ENCODE data around the gene BCL7A.
A peak's percentile ranks its signal among the peaks of the same experiment; 100 is the strongest.

The BCL7A gene

DNA sequence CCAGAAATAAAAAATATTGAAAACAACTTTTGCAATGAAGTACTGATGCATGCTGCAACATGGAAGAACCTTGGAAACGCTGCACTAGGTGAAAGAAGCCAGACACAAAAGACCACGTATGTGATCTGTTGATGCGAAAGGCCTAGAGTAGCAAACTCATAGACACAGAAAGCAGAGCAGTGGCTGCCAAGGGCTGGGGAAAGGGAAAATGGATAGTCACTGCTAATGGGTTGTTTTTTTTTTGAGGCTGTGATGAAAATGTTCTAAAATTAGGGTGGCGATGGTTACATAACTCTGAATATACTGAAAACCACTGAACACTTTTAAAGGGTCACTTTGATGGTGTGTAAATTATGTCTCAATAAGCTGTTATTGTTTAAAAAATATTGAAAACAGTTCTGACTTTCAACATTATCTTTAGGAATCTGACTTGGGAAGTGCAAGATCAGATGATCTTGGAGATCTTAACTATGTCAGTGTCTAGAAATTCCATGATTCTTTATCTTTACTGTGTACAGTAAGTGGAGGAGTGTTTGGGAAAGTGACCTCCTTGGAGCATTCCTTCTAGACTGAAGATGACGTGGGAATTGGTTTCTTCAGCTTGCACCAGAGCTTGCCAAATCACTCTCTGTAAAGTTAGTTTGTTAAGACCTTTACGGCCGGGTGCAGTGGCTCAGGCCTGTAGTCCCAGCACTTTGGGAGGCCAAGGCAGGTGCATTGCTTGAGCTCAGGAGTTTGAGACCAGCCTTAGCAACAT lies 69.3 kb downstream of the BCL7A start:
- H3K4me1 ChIP-seq: peaks cover 38% of the 10 kb centered on the region
- TF ChIP-seq, protein P1, sequence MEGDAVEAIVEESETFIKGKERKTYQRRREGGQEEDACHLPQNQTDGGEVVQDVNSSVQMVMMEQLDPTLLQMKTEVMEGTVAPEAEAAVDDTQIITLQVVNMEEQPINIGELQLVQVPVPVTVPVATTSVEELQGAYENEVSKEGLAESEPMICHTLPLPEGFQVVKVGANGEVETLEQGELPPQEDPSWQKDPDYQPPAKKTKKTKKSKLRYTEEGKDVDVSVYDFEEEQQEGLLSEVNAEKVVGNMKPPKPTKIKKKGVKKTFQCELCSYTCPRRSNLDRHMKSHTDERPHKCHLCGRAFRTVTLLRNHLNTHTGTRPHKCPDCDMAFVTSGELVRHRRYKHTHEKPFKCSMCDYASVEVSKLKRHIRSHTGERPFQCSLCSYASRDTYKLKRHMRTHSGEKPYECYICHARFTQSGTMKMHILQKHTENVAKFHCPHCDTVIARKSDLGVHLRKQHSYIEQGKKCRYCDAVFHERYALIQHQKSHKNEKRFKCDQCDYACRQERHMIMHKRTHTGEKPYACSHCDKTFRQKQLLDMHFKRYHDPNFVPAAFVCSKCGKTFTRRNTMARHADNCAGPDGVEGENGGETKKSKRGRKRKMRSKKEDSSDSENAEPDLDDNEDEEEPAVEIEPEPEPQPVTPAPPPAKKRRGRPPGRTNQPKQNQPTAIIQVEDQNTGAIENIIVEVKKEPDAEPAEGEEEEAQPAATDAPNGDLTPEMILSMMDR (IDR thresholded peaks at IDR 0.05): no peak
- no peaks in the 10 kb centered on the region for H3K36me3 ChIP-seq (ENCODE audit: control insufficient read depth, insufficient read depth, low read length)
- no peak overlapping the region for H3K4me3 ChIP-seq (ENCODE audit: low read depth, low read length)
- no peak overlapping the region for H2AFZ ChIP-seq
- H3K79me2 ChIP-seq: peaks cover 58% of the 10 kb centered on the region
- H3K27me3 ChIP-seq (ENCODE audit: control insufficient read depth, insufficient read depth, low read length): no peaks in the 10 kb centered on the region
- no peak overlapping the region for H3K9ac ChIP-seq
- no peak overlapping the region for H3K4me2 ChIP-seq (ENCODE audit: low read length)
- no peaks in the 10 kb centered on the region for H3K9me3 ChIP-seq (ENCODE audit: control insufficient read depth, low read length)
- peak overlapping the region; percentile 43 for H3K27ac ChIP-seq

DNA sequence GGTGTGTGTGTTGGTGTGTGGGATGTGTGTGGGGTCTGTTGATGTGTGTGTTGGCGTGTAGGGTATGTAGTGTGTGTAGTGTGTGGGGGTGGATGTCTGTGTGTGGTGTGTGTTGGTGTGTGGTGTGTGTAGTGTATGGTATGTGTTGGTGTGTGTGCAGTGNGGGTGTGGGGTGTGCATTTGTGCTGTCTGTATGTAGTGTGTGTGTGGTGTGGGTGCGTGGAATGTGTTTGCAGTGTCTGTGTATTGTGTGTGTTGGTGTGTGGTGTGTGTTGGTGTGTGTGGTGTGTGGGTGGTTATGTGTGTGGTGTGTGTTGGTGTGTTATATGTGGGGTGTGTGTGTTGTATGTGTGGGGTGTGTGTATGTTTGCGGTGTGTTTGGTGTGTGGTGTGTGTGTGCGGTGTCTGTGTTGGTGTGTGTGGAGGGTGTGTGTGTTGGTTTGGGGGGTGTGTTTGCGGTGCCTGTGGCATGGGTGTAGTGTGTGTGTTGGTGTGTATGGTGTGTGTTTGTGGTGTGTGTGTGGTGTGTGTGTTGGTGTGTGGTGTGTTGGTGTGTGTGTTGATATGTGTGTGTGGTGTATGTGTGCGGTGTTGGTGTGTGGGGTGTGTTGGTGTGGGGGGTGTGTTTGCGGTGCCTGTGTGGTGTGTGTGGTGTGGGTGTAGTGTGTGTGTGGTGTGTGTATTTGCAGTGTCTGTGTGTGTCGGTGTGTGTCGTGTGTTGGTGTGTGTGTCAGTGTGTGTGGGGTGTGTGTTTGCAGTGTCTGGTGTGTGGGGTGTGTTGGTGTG lies 71.6 kb downstream of the BCL7A start:
- H3K79me2 ChIP-seq: peaks cover 42% of the 10 kb centered on the region
- H3K4me1 ChIP-seq: peaks cover 50% of the 10 kb centered on the region
- no peak overlapping the region for H3K27ac ChIP-seq
- TF ChIP-seq, protein P1 (IDR thresholded peaks at IDR 0.05): no peak
- no peak overlapping the region for H3K4me3 ChIP-seq (ENCODE audit: low read depth, low read length)
- no peaks in the 10 kb centered on the region for H3K9me3 ChIP-seq (ENCODE audit: control insufficient read depth, low read length)
- no peaks in the 10 kb centered on the region for H3K36me3 ChIP-seq (ENCODE audit: control insufficient read depth, insufficient read depth, low read length)
- no peaks in the 10 kb centered on the region for H3K27me3 ChIP-seq (ENCODE audit: control insufficient read depth, insufficient read depth, low read length)
- H2AFZ ChIP-seq: no peak overlapping the region
- H3K9ac ChIP-seq: no peak overlapping the region
- H3K4me2 ChIP-seq (ENCODE audit: low read length): no peak overlapping the region

DNA sequence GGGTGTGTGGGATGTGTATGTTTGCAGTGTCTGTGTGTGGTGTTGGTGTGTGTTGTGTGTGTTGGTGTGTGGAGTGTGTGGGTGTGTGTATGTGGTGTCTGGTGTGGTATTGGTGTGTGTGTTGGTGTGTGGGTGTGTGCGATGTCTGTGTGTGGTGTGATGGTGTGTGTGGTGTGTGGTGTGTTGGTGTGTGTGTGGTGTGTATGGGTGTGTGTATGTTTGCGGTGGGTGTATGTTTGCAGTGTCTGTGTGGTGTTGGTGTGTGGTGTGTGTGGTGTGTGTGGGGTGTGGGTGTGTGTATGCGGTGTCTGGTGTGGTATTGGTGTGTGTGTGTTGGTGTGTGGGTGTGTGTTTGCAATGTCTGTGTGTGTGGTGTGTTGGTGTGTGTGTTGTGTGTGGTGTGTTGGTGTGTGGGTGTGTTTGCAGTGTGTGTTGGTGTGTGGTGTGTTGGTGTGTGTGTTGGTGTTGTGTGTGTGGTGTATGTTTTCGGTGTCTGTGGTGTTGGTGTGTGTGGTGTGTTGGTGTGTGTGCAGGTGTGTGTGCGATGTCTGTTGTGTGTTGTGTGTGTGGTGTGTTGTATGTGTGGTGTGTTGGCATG lies 72.6 kb downstream of the BCL7A start:
- Histone ChIP-seq H2AFZ (no peak overlapping the region), H3K4me1 (peaks cover 56% of the 10 kb centered on the region), H3K4me3 (ENCODE audit: low read depth, low read length) (no peak overlapping the region), H3K9me3 (ENCODE audit: control insufficient read depth, low read length) (no peaks in the 10 kb centered on the region), H3K4me2 (ENCODE audit: low read length) (no peak overlapping the region), H3K9ac (no peak overlapping the region), H3K27ac (peak overlapping the region; percentile 46), H3K27me3 (ENCODE audit: control insufficient read depth, insufficient read depth, low read length) (no peaks in the 10 kb centered on the region), H3K36me3 (ENCODE audit: control insufficient read depth, insufficient read depth, low read length) (no peaks in the 10 kb centered on the region), H3K79me2 (peaks cover 47% of the 10 kb centered on the region)
- TF ChIP-seq, protein P1 (IDR thresholded peaks at IDR 0.05): no peak

DNA sequence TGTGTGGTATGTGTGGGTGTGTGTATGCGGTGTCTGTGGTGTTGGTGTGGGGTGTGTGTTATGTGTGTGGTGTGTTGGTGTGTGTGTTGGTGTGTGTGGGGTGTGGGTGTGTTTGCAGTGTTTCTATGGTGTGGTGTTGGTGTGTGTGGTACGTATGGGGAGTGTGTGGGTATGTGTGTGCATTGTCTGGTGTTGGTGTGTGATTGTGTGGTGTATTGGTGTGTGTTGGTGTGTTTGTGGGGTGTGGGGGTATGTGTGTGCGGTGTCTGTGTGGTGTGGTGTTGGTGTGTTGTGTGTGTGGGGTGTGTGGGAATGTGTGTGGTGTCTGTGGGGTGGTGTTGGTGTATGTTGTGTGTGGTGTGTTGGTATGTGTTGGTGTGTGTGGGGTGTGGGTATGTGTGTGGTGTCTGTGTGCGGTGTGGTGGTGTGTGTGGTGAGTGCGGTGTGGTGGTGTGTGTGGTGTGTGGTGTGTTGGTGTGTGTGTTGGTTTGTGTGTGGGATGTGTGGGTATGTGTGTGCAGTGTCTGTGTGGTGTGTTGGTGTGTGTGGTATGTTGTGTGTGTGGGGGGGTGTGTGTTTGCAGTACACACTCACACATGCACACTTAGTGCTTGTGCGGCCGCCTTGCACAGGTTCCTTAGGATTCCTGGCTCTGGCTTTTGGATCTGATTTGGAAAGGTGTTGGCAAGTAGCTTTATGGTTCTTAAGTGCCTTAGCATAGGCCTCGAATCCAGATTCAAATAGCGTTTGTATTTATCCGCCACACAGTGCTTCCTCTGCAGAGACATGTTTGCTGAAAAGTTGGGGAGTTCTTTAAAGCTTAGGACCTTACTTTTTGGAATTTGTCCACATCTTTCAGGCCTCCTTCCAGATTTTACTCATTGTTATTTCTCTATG lies 73.3 kb downstream of the BCL7A start:
- TF ChIP-seq, protein P1 (IDR thresholded peaks at IDR 0.05): no peak
- Histone ChIP-seq H3K36me3 (ENCODE audit: control insufficient read depth, insufficient read depth, low read length) (no peaks in the 10 kb centered on the region), H3K27me3 (ENCODE audit: control insufficient read depth, insufficient read depth, low read length) (no peaks in the 10 kb centered on the region), H3K27ac (peak overlapping the region; percentile 46), H2AFZ (no peak overlapping the region), H3K9ac (no peak overlapping the region), H3K4me3 (ENCODE audit: low read depth, low read length) (no peak overlapping the region), H3K4me2 (ENCODE audit: low read length) (no peak overlapping the region), H3K4me1 (peaks cover 56% of the 10 kb centered on the region), H3K79me2 (peaks cover 45% of the 10 kb centered on the region), H3K9me3 (ENCODE audit: control insufficient read depth, low read length) (no peaks in the 10 kb centered on the region)
